ENCODE data around the gene TSGA10IP. TPM values are rescaled to one million over a fixed set of nuclear protein-coding genes. Genes with fewer than 3 reads are reported as not detected.

The TSGA10IP gene
- total and polyA plus RNA-seq, 2 experiments from 2014 or later: 1.6 to 2.0 TPM

DNA sequence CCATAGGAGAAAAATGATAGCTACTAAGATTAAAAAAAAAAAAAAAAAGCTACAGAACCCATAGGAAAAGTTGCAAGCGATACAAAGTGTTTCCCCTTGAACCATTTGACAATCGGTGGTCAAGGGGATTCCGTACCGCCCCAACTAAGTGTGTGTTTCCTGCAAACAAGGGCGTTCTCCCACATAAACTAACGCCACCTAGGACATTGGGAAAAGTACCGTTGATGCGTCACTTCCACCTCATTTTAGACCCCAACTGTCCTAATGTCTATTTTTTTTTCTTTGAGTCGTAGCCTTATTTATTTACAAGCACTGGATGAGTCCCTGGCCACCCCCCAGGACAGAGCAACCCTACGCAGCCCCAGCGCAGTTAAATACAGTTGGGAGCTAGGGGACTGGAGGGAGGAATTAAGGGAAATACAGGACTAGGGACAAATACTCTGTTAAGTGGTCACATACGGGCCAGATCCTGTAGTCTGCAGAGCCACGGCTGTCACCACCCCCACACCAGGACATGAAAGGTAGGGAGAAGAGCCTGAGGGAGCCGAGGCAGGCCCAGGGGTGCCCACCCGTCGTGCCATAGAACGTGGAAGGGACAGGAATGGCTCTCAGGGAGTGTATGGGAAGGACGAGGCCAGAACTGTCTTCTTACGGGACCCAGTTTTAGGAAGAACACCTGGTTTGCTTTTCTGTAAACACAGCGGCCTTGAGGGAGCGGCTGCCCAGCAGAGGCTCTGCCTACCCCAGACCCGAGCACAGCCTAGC is 37.7 kb downstream of the TSGA10IP start (continued):
- TF ChIP-seq, protein P1, sequence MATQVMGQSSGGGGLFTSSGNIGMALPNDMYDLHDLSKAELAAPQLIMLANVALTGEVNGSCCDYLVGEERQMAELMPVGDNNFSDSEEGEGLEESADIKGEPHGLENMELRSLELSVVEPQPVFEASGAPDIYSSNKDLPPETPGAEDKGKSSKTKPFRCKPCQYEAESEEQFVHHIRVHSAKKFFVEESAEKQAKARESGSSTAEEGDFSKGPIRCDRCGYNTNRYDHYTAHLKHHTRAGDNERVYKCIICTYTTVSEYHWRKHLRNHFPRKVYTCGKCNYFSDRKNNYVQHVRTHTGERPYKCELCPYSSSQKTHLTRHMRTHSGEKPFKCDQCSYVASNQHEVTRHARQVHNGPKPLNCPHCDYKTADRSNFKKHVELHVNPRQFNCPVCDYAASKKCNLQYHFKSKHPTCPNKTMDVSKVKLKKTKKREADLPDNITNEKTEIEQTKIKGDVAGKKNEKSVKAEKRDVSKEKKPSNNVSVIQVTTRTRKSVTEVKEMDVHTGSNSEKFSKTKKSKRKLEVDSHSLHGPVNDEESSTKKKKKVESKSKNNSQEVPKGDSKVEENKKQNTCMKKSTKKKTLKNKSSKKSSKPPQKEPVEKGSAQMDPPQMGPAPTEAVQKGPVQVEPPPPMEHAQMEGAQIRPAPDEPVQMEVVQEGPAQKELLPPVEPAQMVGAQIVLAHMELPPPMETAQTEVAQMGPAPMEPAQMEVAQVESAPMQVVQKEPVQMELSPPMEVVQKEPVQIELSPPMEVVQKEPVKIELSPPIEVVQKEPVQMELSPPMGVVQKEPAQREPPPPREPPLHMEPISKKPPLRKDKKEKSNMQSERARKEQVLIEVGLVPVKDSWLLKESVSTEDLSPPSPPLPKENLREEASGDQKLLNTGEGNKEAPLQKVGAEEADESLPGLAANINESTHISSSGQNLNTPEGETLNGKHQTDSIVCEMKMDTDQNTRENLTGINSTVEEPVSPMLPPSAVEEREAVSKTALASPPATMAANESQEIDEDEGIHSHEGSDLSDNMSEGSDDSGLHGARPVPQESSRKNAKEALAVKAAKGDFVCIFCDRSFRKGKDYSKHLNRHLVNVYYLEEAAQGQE (IDR thresholded peaks at IDR 0.05; ENCODE audit: unreplicated experiment): no peak

- ATAC-seq: no peak
- Histone ChIP-seq H3K4me2 (no peak overlapping the region), H3K36me3 (ENCODE audit: insufficient read depth) (no peaks in the 10 kb centered on the region), H3F3A (replicated peaks; ENCODE audit: low read depth) (no peaks in the 10 kb centered on the region), H3K4me3 (no peak overlapping the region), H2AFZ (no peak overlapping the region), H4K20me1 (replicated peaks; ENCODE audit: insufficient read depth) (no peaks in the 10 kb centered on the region), H3K9me2 (ENCODE audit: insufficient read depth) (no peaks in the 10 kb centered on the region), H3K27me3 (ENCODE audit: insufficient read depth) (no peaks in the 10 kb centered on the region), H3K27ac (ENCODE audit: low read depth) (no peak overlapping the region), H3K4me1 (ENCODE audit: insufficient read depth) (no peaks in the 10 kb centered on the region), H3K79me2 (replicated peaks; ENCODE audit: insufficient read depth) (no peaks in the 10 kb centered on the region)
- Mint-ChIP-seq H3K4me1 (no peaks in the 10 kb centered on the region), H3K27ac (no peak overlapping the region), H3K36me3 (ENCODE audit: low read depth) (peaks cover 12% of the 10 kb centered on the region), H3K4me3 (no peak overlapping the region), H3K9me3 (no peaks in the 10 kb centered on the region; the same call in 2 of the 3 replicates), H3K27me3 (ENCODE audit: insufficient read depth, low read depth, poor library complexity) (peaks cover 17% of the 10 kb centered on the region)
- no peak for DNase-seq (ENCODE audit: low spot score)
- TF ChIP-seq, protein P1 (IDR thresholded peaks at IDR 0.05; ENCODE audit: unreplicated experiment): no peak
- TF ChIP-seq ETS1 (IDR thresholded peaks at IDR 0.05) (no peak), CREB1 (CRISPR knock-in tag; IDR thresholded peaks at IDR 0.05; ENCODE audit: low read depth) (no peak), ZNF331 (CRISPR knock-in tag; IDR thresholded peaks at IDR 0.05; ENCODE audit: low read depth) (no peak), STAT1 (IDR thresholded peaks at IDR 0.05; ENCODE audit: unreplicated experiment) (no peak), EZH2phosphoT487 (IDR thresholded peaks at IDR 0.05; ENCODE audit: unreplicated experiment) (no peak)
Observed at GRCh38 chr11:65983589-65983987, 38.3 kb downstream of the TSGA10IP start.
